Measurements from ENCODE around the gene CEP85L. TPM values are rescaled to one million over a fixed set of nuclear protein-coding genes. Genes with fewer than 3 reads are reported as not detected.

CEP85L gene
- total and polyA plus RNA-seq, 2 of the 4 experiments (the other 2 are of a cell fraction): 2.3 to 25.6 TPM

GRCh38 chr6:118522422-118522821 lies 129.0 kb downstream of the CEP85L start:
- no CpG with 5 or more reads among the region's 4 CpGs for WGBS, 2 experiments (ENCODE audit: extremely low coverage in 2 of 2, insufficient read length in 1 of 2)
- in situ Hi-C loops (cut with MboI; ENCODE audit: low sequenced_read_pairs) (no loop called here), dilution Hi-C loops (cut with HindIII; ENCODE audit: low sequenced_read_pairs, unreplicated experiment) (no loop called here), intact Hi-C loops (cut with micrococcal nuclease) (no loop called here)
- H3K56ac ChIP-seq (ENCODE audit: extremely low read depth, insufficient read depth, low read length): no peak overlapping the region
- H4K5ac ChIP-seq (ENCODE audit: low read depth, low read length): no peak overlapping the region
- peaks cover 5% of the 10 kb centered on the region; the same call in 1 of the 2 replicates for H3K36me3 ChIP-seq (ENCODE audit: control insufficient read depth, insufficient read depth, low read length)
- H3K4me2 ChIP-seq (ENCODE audit: low read depth, low read length): no peak overlapping the region
- POLR2A ChIA-PET (ENCODE audit: unreplicated experiment): no interaction called here
- H2BK5ac ChIP-seq (ENCODE audit: low read depth, low read length, poor library complexity, severe bottlenecking): no peak overlapping the region
- CTCF ChIA-PET: no interaction called here
- H3K27ac ChIP-seq (ENCODE audit: insufficient read depth, low read length): no peak overlapping the region
- H3K9ac ChIP-seq (ENCODE audit: low read depth, low read length): no peak overlapping the region
- H2BK20ac ChIP-seq (ENCODE audit: low read depth, low read length): no peak overlapping the region
- H2AFZ ChIP-seq (replicated peaks; ENCODE audit: low read length, poor library complexity): no peak overlapping the region
- no peak overlapping the region for H2AK9ac ChIP-seq (replicated peaks; ENCODE audit: low read depth, low read length, poor library complexity)
- no peak for DNase-seq
- TF ChIP-seq ELK1 (IDR thresholded peaks at IDR 0.05; ENCODE audit: borderline replicate concordance, low read depth, low read length) (no peak), USF2 (IDR thresholded peaks at IDR 0.05; ENCODE audit: low read depth, low read length) (no peak), MAZ (IDR thresholded peaks at IDR 0.05; ENCODE audit: borderline replicate concordance, low read depth, low read length) (no peak), CTCF (conservative IDR thresholded peaks at IDR 0.05; ENCODE audit: low read depth, low read length) (no peak), SMC3 (IDR thresholded peaks at IDR 0.05; ENCODE audit: low read depth, low read length) (no peak), CHD1 (IDR thresholded peaks at IDR 0.05; ENCODE audit: low read depth, low read length) (no peak), RFX5 (IDR thresholded peaks at IDR 0.05; ENCODE audit: low read depth, low read length) (no peak), RCOR1 (IDR thresholded peaks at IDR 0.05; ENCODE audit: insufficient replicate concordance, low read length) (no peak), MXI1 (IDR thresholded peaks at IDR 0.05; ENCODE audit: borderline replicate concordance, low read depth, low read length) (no peak), NFE2L2 (IDR thresholded peaks at IDR 0.05; ENCODE audit: low read depth, low read length) (no peak), MAFK (IDR thresholded peaks at IDR 0.05; ENCODE audit: low read depth, low read length) (no peak), CEBPB (IDR thresholded peaks at IDR 0.05; ENCODE audit: low read depth, low read length) (no peak), POLR2A (IDR thresholded peaks at IDR 0.05; ENCODE audit: low read depth, low read length) (no peak), RAD21 (IDR thresholded peaks at IDR 0.05; ENCODE audit: low read length) (no peak), BHLHE40 (IDR thresholded peaks at IDR 0.05; ENCODE audit: low read depth, low read length) (no peak), FOS (IDR thresholded peaks at IDR 0.05; ENCODE audit: low read depth, low read length) (no peak)
- no peak overlapping the region for H3K14ac ChIP-seq (replicated peaks; ENCODE audit: low read depth, low read length)
- H4K20me1 ChIP-seq (ENCODE audit: insufficient read depth, low read length): no peaks in the 10 kb centered on the region
- no peak overlapping the region for H3K23ac ChIP-seq (ENCODE audit: low read depth, low read length)
- peaks cover 2% of the 10 kb centered on the region; the same call in 1 of the 2 replicates for H3K4me1 ChIP-seq (ENCODE audit: control insufficient read depth, insufficient read depth, low read length)
- H4K8ac ChIP-seq (ENCODE audit: low read depth in 2 of 2, low read length in 2 of 2): no peak overlapping the region
- no peak overlapping the region for H3K4ac ChIP-seq (ENCODE audit: low read depth, low read length)
- no peaks in the 10 kb centered on the region for H3K9me3 ChIP-seq (ENCODE audit: control insufficient read depth, insufficient read depth, low read length)
- H2BK120ac ChIP-seq (ENCODE audit: low read depth, low read length): no peak overlapping the region
- H3K4me3 ChIP-seq (ENCODE audit: insufficient read depth, low read depth, low read length): no peak overlapping the region
- peaks cover 14 to 21% of the 10 kb centered on the region in 2 experiments for H3K79me1 ChIP-seq (ENCODE audit: low read depth in 1 of 2, low read length in 2 of 2)
- H3K27me3 ChIP-seq (ENCODE audit: control insufficient read depth, insufficient read depth, low read length): no peaks in the 10 kb centered on the region
- H2BK15ac ChIP-seq (ENCODE audit: low read depth, low read length): no peak overlapping the region
- H3K9me1 ChIP-seq (ENCODE audit: insufficient read depth, low read length): no peaks in the 10 kb centered on the region; the same call in 1 of the 2 replicates
- H2AK5ac ChIP-seq (ENCODE audit: low read depth, low read length): no peak overlapping the region
- BruUV-seq (replicated peaks): no TSS peak
- no peak overlapping the region for H4K91ac ChIP-seq (ENCODE audit: insufficient read depth, low read depth, low read length)
- no peak for ATAC-seq (ENCODE audit: low read depth)
- H3K18ac ChIP-seq (ENCODE audit: low read depth, low read length): no peak overlapping the region
